GM21381 (cell line): ENCODE measurements around the gene PARD3B.

ENCODE experiments used
- ATAC-seq: cut with Tn5 transposase; IDR thresholded peaks from one replicate; pipeline ENCODE4 v1.9.1; 2021; ENCODE audit warnings: mild to moderate bottlenecking, moderate library complexity; ENCODE audit not compliant: unreplicated experiment

PARD3B gene

DNA sequence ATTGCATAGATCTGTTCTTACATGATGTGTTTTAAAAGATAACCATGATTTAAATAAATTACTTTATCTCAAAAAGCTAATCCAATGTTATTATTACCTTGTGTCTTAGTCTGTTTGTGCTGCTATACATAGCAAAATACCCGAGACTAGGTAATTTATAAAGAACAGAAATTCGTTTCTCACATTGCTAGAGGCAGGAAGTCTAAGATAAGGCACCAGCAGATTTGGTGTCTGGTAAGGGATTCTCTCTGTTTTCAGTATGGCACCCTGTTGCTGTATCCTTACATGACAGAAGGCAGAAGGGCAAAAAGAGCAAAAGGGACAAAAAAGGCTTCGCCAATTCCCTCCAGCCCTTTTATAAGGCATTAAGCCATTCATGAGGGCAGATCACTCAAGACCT, 533.9 kb downstream of the PARD3B start:
- ATAC-seq = no peak

GRCh38 chr2:205086662-205087061, 541.4 kb downstream of the PARD3B start:
- no peak for ATAC-seq

DNA sequence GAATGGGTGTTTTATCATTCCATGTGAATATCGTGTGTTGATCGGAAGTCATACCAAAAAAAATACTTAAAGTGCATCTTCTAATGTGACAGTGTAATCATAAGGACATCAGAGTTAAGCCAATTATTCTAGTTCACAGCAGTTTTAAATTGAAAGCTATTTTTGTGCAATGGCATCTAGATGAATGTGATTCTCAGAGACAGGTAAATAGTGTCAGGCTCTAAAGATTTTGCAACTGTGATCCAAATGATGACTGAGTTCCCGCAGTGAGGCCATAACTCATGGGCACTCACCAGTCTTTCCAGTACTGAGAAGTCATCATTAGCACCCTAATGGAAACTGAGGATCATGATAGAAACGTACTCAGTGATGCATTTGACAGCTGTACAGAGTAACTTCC, 542.6 kb downstream of the PARD3B start:
- no peak for ATAC-seq

GRCh38 chr2:205089958-205090357, 544.7 kb downstream of the PARD3B start:
- ATAC-seq = no peak

GRCh38 chr2:205091411-205091810, 546.1 kb downstream of the PARD3B start:
- ATAC-seq = no peak

DNA sequence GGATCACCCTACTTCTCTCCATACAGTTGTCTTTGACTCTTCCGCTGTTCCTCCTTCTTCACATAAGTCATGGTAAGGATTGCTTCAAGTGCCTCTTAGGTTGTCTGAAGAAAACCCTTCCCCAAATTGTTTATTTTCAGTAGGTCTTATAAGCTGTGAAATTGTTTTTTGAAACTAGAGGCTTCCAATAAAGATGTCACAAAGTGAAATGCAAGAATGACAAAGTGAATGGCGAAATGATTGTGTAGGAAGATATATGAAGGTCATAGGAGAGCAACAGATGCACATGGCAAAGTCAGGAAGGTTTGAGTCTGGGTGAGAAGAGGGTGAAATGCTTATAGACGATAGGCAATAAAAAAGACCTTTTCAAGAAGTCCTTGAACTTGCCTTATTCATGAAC, 548.8 kb downstream of the PARD3B start:
- ATAC-seq = no peak

- ATAC-seq = no peak
Measured at GRCh38 chr2:205103699-205104098, 558.4 kb downstream of the PARD3B start.

GRCh38 chr2:205107810-205108209, 562.5 kb downstream of the PARD3B start:
- ATAC-seq = no peak

GRCh38 chr2:205115511-205115910, 570.2 kb downstream of the PARD3B start:
- no peak for ATAC-seq

- ATAC-seq = no peak
Measured at GRCh38 chr2:205117125-205117524, 571.9 kb downstream of the PARD3B start.

DNA sequence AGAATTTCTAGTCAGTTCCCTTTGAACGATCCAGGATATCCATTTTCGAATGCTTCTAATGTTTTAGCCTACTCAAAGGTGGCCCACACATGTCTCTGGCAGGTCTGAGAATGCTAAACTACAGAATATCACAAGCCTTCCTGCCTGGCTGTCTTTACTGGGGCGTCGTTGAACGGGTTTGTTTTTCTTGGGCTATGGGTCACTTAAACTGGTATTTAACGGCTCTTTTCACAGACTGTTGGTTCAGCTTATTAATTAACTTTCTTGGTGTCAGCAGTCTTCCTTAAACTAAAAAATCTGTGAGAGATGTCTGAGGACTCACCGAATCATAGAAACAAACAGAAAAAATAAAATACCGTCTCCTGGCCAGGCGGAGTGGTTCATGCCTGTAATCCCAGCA, 573.9 kb downstream of the PARD3B start:
- no peak for ATAC-seq

DNA sequence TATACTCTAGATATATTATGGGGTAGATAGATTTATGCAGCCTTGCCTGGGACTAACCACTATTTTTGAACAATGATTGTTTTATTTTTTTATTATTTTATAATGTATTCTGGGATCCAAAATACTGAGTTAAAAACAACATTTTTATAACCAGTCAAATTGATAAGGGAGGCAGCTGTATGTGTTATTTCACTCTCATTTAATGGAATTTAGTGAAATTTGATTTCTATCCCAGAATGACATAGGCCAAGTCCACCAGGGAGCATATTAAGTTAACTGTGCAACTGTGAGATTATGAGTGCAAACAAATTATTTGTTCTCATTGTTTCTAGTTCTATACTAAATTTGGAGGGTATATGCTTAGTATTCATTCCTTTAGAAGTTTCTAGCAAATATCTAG, 583.5 kb downstream of the PARD3B start:
- ATAC-seq = no peak

DNA sequence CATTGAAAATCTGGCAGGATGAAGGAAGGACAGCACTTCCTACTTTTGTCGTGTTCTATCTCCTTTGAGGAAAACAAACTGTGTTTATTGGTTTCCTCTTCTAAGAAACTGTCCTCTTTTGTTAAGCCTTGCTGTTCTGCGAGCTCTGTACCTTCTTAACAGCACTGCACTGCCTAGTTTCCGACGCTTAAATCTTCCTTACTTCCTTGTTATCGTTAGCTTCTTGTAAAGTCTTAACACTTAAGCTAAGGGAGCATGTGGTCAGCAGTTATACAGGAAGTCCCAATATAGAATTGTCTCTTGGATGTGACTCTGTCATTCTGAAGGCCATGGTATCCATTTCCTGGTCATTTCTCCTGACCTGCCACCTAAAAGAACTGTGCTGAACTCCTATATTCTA, 584.3 kb downstream of the PARD3B start:
- no peak for ATAC-seq

DNA sequence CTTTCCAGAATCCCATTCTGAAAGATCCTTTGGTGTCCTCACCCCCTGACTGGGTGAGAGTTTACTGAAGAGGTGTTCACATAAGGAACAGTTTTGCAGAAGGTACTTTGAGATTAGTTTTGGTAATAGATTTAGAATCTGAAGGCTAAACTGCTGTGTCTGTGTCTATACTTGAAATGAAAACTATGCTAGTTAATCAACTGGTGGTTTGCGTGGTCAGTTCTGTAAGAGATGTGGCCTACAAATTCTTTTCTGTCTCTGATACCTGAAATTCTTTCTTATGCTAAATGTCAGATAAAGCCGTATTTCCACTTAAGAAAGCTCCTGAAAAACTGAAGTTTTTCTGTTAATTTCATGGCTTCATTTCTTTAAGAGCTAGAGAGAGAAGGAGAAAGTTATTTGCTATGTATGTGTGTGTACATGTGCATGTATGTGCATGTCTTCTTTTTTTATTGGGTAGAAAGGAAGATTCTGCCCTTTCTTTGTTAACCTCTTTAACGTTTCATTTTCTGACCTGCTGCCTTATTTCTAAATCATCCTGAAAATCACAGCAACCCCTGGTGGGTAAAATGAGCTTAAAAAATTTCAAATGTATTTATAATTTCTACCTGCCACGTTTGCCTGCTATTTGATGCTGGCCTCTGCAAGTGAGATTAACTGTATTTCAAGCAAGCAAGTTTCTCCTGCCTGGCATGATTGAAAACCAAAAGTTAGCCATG, 585.0 kb downstream of the PARD3B start:
- ATAC-seq = no peak

- no peak for ATAC-seq
Measured at GRCh38 chr2:205133544-205133943, 588.3 kb downstream of the PARD3B start.

DNA sequence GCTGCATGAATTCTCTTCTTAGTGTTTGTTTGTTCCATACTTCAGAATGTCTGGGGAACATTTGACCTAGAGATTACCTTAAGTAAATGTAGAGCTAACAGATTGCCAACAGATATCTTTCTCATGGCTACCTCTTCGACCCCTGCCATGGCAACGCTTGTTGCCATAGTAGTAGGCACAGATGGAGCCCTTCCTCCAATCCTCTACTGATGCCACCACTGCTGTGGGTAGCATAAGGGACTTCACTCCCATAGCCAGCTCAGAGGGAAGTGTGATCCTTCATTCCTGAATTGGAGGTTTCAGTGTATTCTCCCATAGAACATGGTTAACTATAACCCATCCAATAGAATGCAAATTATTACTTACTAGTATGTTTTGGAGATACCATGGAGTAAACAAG, 593.5 kb downstream of the PARD3B start:
- ATAC-seq = no peak

- ATAC-seq = no peak
Measured at GRCh38 chr2:205139822-205140463, 594.7 kb downstream of the PARD3B start.

DNA sequence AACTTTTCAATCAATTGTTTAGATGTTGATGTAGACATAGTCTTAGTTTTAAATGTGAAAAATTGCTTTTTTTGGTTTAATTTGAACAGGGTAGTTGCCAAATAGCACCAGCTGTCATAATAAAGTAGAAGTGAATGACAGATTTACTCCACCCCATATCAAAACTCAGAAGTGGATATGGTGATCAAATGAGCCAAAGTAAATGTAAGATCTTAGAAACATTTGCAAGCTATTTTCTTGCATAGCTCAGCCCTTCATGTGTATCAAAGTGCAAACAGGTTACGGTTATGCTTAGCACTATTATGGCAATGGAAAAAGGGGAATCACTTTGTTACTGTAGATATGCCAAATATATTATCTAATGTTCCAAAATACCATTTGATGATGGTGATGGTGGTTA, 596.1 kb downstream of the PARD3B start:
- ATAC-seq = no peak

DNA sequence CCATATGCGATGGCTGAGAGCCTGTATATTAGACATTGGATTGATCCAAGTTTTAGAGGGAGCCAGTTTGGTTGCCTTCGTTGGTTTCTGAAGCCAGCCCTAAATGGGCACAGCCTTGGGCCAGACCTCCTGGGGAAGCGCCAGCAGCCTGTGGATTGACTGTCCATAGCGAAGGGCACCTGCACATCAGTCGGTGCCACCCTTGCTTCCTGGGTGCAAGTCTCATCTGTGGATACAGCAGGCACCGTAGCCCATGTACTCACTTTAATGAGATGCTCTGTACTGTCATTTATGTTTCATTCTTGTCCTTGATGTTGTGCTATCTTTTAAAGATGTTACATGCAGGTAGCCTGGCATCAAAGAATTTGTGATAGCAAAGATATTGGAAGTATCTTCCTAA, 600.6 kb downstream of the PARD3B start:
- no peak for ATAC-seq

GRCh38 chr2:205148755-205149154, 603.5 kb downstream of the PARD3B start:
- no peak for ATAC-seq

DNA sequence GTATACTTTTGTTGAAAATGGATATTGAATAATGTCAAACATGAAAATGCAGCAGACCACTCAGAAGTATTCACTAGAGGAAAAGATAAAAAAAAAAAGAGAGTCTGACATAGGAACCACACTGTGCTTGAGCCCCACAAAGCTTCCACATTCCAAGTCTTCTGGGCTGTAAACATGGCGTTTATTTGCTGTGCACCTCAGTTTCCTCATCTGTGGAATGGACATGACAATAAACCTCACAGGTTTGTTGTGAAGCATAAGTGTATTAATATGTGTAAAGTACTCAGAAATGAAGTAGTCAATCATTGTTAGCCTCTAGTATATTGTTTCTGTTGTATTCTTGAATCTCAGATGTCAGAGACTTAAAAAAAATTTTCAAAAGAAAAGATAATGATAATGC, 611.2 kb downstream of the PARD3B start:
- ATAC-seq = no peak

GRCh38 chr2:205158404-205158803, 613.1 kb downstream of the PARD3B start:
- no peak for ATAC-seq
